Measurements from ENCODE around the gene OCA2. TPM values are rescaled to one million over a fixed set of nuclear protein-coding genes. Genes with fewer than 3 reads are reported as not detected.

OCA2 gene
- total and polyA plus RNA-seq, 2 of the 4 experiments (the other 2 are of a cell fraction): under 0.01 to 0.03 TPM

- H2BK15ac ChIP-seq (ENCODE audit: low read depth, low read length): no peak overlapping the region
- no peak overlapping the region for H3K14ac ChIP-seq (replicated peaks; ENCODE audit: low read depth, low read length)
- H3K18ac ChIP-seq (ENCODE audit: low read depth, low read length): no peak overlapping the region
- no peak overlapping the region for H2BK5ac ChIP-seq (ENCODE audit: low read depth, low read length, poor library complexity, severe bottlenecking)
- in situ Hi-C loops (cut with MboI; ENCODE audit: low sequenced_read_pairs): loop anchor here (25.0 kb wide), 1 partner anchor 1224 kb away; no protein-coding TSS in a partner anchor
- H3K56ac ChIP-seq (ENCODE audit: extremely low read depth, insufficient read depth, low read length): no peak overlapping the region
- H2BK120ac ChIP-seq (ENCODE audit: low read depth, low read length): no peak overlapping the region
- H2AK9ac ChIP-seq (replicated peaks; ENCODE audit: low read depth, low read length, poor library complexity): no peak overlapping the region
- no peaks in the 10 kb centered on the region; the same call in 1 of the 2 replicates for H3K27me3 ChIP-seq (ENCODE audit: control insufficient read depth, insufficient read depth, low read length)
- H3K4me2 ChIP-seq (ENCODE audit: low read depth, low read length): no peak overlapping the region
- no peak overlapping the region for H3K9ac ChIP-seq (ENCODE audit: low read depth, low read length)
- no peak for ATAC-seq (ENCODE audit: low read depth)
- H4K91ac ChIP-seq (ENCODE audit: insufficient read depth, low read depth, low read length): no peak overlapping the region
- ChIA-PET POLR2A (ENCODE audit: unreplicated experiment) (no interaction called here), CTCF (no interaction called here)
- H3K36me3 ChIP-seq (ENCODE audit: control insufficient read depth, insufficient read depth, low read length): peaks cover 29% of the 10 kb centered on the region
- DNase-seq: no peak
- TF ChIP-seq MAFK (IDR thresholded peaks at IDR 0.05; ENCODE audit: low read depth, low read length): no peak
- TF ChIP-seq NFE2L2 (IDR thresholded peaks at IDR 0.05; ENCODE audit: low read depth, low read length): no peak
- no peak for TF ChIP-seq RFX5 (IDR thresholded peaks at IDR 0.05; ENCODE audit: low read depth, low read length)
- TF ChIP-seq SMC3 (IDR thresholded peaks at IDR 0.05; ENCODE audit: low read depth, low read length): no peak
- H2BK20ac ChIP-seq (ENCODE audit: low read depth, low read length): no peak overlapping the region
- H4K20me1 ChIP-seq (ENCODE audit: insufficient read depth, low read length): no peaks in the 10 kb centered on the region
- no peak overlapping the region for H4K5ac ChIP-seq (ENCODE audit: low read depth, low read length)
- no peaks in the 10 kb centered on the region for H3K4me1 ChIP-seq (ENCODE audit: control insufficient read depth, insufficient read depth, low read length)
- no peak overlapping the region for H3K27ac ChIP-seq (ENCODE audit: insufficient read depth, low read length)
- no peak overlapping the region for H3K4ac ChIP-seq (ENCODE audit: low read depth, low read length)
- no peak overlapping the region for H4K8ac ChIP-seq (ENCODE audit: low read depth in 2 of 2, low read length in 2 of 2)
- no peaks in the 10 kb centered on the region for H3K9me1 ChIP-seq (ENCODE audit: insufficient read depth, low read length)
- dilution Hi-C loops (cut with HindIII; ENCODE audit: low sequenced_read_pairs, unreplicated experiment): no loop called here
- H3K9me3 ChIP-seq (ENCODE audit: control insufficient read depth, insufficient read depth, low read length): no peaks in the 10 kb centered on the region
- no peak overlapping the region for H2AK5ac ChIP-seq (ENCODE audit: low read depth, low read length)
- BruUV-seq (replicated peaks): TSS peak; percentile 98
- intact Hi-C loops (cut with micrococcal nuclease): no loop called here
- H3K4me3 ChIP-seq (ENCODE audit: insufficient read depth, low read depth, low read length): no peak overlapping the region
- 0 out of 4 replicates have a peak, but pooled peaks cover 0 to 3% of the 10 kb centered on the region in 2 experiments for H3K79me1 ChIP-seq (ENCODE audit: low read depth in 1 of 2, low read length in 2 of 2)
- WGBS, 2 experiments (ENCODE audit: extremely low coverage in 2 of 2, insufficient read length in 1 of 2): 55% methylated on average over 4 of the region's 26 CpGs; no CpG with 5 or more reads in 1 of the 2 experiments
- H2AFZ ChIP-seq (replicated peaks; ENCODE audit: low read length, poor library complexity): no peak overlapping the region
- H3K23ac ChIP-seq (ENCODE audit: low read depth, low read length): no peak overlapping the region
Observed at GRCh38 chr15:28111543-28111942, 12.4 kb upstream of the OCA2 start.

All from IMR-90 (cell line).